AG09309 (cell line): Measurements from ENCODE around the gene BOLA2B.
A peak's percentile ranks its signal among the peaks of the same experiment; 100 is the strongest.
"Not testable (repeated sequence)": the region's sequence is repeated elsewhere in the genome, so short reads cannot be mapped to it uniquely, and the experiment has no call there.

ENCODE experiments used
- DNase-seq: peaks from one replicate; pipeline ENCODE4 v3.0.0-alpha.2; 2010; ENCODE audit warnings: low read depth
- H3K4me3 ChIP-seq: 2 replicates; pipeline ENCODE4 v1.5.1; 2011; ENCODE audit warnings: mild to moderate bottlenecking, low read depth, low read length, moderate library complexity; ENCODE audit not compliant: control insufficient read depth

The BOLA2B gene

GRCh38 chr16:30193615-30194014 is at the start of gene BOLA2B, which contains the start of gene SLX1A:
Gene BOLA2B (minus strand): TSS chr16:30193666. CDS start chr16:30193595, 71 bp downstream.
Gene SLX1A (plus strand): TSS chr16:30193875. CDS start chr16:30194085, 210 bp downstream.
- DNase-seq = not testable (repeated sequence)
- peak within 1 kb of the TSS; percentile 37 for H3K4me3 ChIP-seq

GRCh38 chr16:30217082-30217481 is 23.6 kb upstream of the BOLA2B start:
- H3K4me3 ChIP-seq, DNase-seq: not testable (repeated sequence)

- DNase-seq, H3K4me3 ChIP-seq: not testable (repeated sequence)
Observed at GRCh38 chr16:30211414-30211813, 17.9 kb upstream of the BOLA2B start.

GRCh38 chr16:30209032-30209431 is 15.6 kb upstream of the BOLA2B start:
- not testable (repeated sequence) for H3K4me3 ChIP-seq, DNase-seq

- not testable (repeated sequence) for H3K4me3 ChIP-seq, DNase-seq
Observed at GRCh38 chr16:30207063-30207704, 13.7 kb upstream of the BOLA2B start.

GRCh38 chr16:30206252-30206651 is 12.8 kb upstream of the BOLA2B start:
- peak overlapping the region; percentile 44; the same call in 1 of the 2 replicates for H3K4me3 ChIP-seq
- not testable (repeated sequence) for DNase-seq

- H3K4me3 ChIP-seq = peak overlapping the region; percentile 44
- not testable (repeated sequence) for DNase-seq
Observed at GRCh38 chr16:30205541-30206236, 12.2 kb upstream of the BOLA2B start.

GRCh38 chr16:30199608-30200343 is 6.3 kb upstream of the BOLA2B start:
- not testable (repeated sequence) for DNase-seq, H3K4me3 ChIP-seq

- DNase-seq, H3K4me3 ChIP-seq: not testable (repeated sequence)
Observed at GRCh38 chr16:30199049-30199448, 5.6 kb upstream of the BOLA2B start, which contains the start of gene SULT1A3. Gene SULT1A3 (plus strand): TSS chr16:30199255. CDS start chr16:30200729, 1,474 bp downstream.

GRCh38 chr16:30197001-30197400 is 3.5 kb upstream of the BOLA2B start:
- not testable (repeated sequence) for DNase-seq, H3K4me3 ChIP-seq

GRCh38 chr16:30194172-30194925 is 883 bp upstream of the BOLA2B start:
- not testable (repeated sequence) for DNase-seq
- peak overlapping the region; percentile 37 for H3K4me3 ChIP-seq

- DNase-seq, H3K4me3 ChIP-seq: not testable (repeated sequence)
Observed at GRCh38 chr16:30193098-30193497, 368 bp downstream of the BOLA2B start.

- not testable (repeated sequence) for DNase-seq, H3K4me3 ChIP-seq
Observed at GRCh38 chr16:30191158-30191557, 2.3 kb downstream of the BOLA2B start.
